PC-3 (cell line): Measurements from ENCODE around the gene SCD5.

Experiments used
- CTCF ChIP-seq: fragments of 300-600 bp; sonication (generic); conservative IDR thresholded peaks from 2 replicates; pipeline ENCODE4 v1.5.1; 2017; ENCODE audit warnings: antibody characterized with exemption, low read depth, mild to moderate bottlenecking, low read length
- EZH2 ChIP-seq: fragments of 300-600 bp; sonication (generic); IDR thresholded peaks from one replicate; pipeline ENCODE4 v1.6.1; 2017; ENCODE audit warnings: antibody characterized with exemption, mild to moderate bottlenecking, low read length; ENCODE audit not compliant: unreplicated experiment

- TF ChIP-seq CTCF (no peak), EZH2 (no peak)
These were observed 648 bp upstream of the SCD5 start for GRCh38 chr4:82799006-82799881.
